ENCODE data around the gene COL11A2.
A peak's percentile ranks its signal among the peaks of the same experiment; 100 is the strongest.

Gene COL11A2

GRCh38 chr6:33208091-33208967, 16.1 kb upstream of the COL11A2 start, which contains the start of gene RING1:
Gene RING1 (plus strand): TSS chr6:33208500. CDS start chr6:33208823, 323 bp downstream.
- H3K9me3 ChIP-seq (ENCODE audit: insufficient read depth, low read length, severe bottlenecking), result no peaks in the 10 kb centered on the region
- peaks cover 17% of the 10 kb centered on the region for H3K79me2 ChIP-seq (ENCODE audit: insufficient read depth, low read length)
- peaks cover 12% of the 10 kb centered on the region for H3K27me3 ChIP-seq (ENCODE audit: insufficient read depth, low read length, poor library complexity)
- H3K4me3 ChIP-seq (ENCODE audit: low read depth in 1 of 2, low read length in 2 of 2), result peak within 1 kb of the TSS; percentile 76
- peak within 1 kb of the TSS; percentile 94 for H3K9ac ChIP-seq (ENCODE audit: low read depth, low read length)
- H3K27ac ChIP-seq (ENCODE audit: low read length), result peak within 1 kb of the TSS; percentile 81
- TF ChIP-seq EZH2 (IDR thresholded peaks at IDR 0.05; ENCODE audit: borderline replicate concordance, low read depth, low read length, severe bottlenecking), result no peak
- TF ChIP-seq, protein P1, sequence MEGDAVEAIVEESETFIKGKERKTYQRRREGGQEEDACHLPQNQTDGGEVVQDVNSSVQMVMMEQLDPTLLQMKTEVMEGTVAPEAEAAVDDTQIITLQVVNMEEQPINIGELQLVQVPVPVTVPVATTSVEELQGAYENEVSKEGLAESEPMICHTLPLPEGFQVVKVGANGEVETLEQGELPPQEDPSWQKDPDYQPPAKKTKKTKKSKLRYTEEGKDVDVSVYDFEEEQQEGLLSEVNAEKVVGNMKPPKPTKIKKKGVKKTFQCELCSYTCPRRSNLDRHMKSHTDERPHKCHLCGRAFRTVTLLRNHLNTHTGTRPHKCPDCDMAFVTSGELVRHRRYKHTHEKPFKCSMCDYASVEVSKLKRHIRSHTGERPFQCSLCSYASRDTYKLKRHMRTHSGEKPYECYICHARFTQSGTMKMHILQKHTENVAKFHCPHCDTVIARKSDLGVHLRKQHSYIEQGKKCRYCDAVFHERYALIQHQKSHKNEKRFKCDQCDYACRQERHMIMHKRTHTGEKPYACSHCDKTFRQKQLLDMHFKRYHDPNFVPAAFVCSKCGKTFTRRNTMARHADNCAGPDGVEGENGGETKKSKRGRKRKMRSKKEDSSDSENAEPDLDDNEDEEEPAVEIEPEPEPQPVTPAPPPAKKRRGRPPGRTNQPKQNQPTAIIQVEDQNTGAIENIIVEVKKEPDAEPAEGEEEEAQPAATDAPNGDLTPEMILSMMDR (IDR thresholded peaks at IDR 0.05; ENCODE audit: borderline replicate concordance, extremely low read depth, low read length, poor library complexity, severe bottlenecking), result no peak
- H4K20me1 ChIP-seq (ENCODE audit: insufficient read depth, low read length), result peaks cover 7% of the 10 kb centered on the region
- ATAC-seq (ENCODE audit: insufficient read depth, low read depth), result peak; percentile 63
- DNase-seq, result peak; percentile 85
- peak within 1 kb of the TSS; percentile 88 for H2AFZ ChIP-seq (ENCODE audit: low read depth, low read length)
- H3K36me3 ChIP-seq (ENCODE audit: insufficient read depth, low read length), result peaks cover 21% of the 10 kb centered on the region
- H3K4me1 ChIP-seq (ENCODE audit: insufficient read depth, low read length), result peaks cover 49% of the 10 kb centered on the region
- peak within 1 kb of the TSS; percentile 88 for H3K4me2 ChIP-seq (ENCODE audit: insufficient read depth, low read length)

- Histone ChIP-seq H3K4me3 (ENCODE audit: low read depth in 1 of 2, low read length in 2 of 2) (peak overlapping the region; percentile 76), H3K36me3 (ENCODE audit: insufficient read depth, low read length) (peaks cover 28% of the 10 kb centered on the region), H3K27ac (ENCODE audit: low read length) (peak overlapping the region; percentile 81), H3K4me1 (ENCODE audit: insufficient read depth, low read length) (peaks cover 49% of the 10 kb centered on the region), H3K27me3 (ENCODE audit: insufficient read depth, low read length, poor library complexity) (peaks cover 5% of the 10 kb centered on the region), H4K20me1 (ENCODE audit: insufficient read depth, low read length) (peaks cover 7% of the 10 kb centered on the region), H2AFZ (ENCODE audit: low read depth, low read length) (peak overlapping the region; percentile 88), H3K4me2 (ENCODE audit: insufficient read depth, low read length) (peak overlapping the region; percentile 88), H3K9me3 (ENCODE audit: insufficient read depth, low read length, severe bottlenecking) (no peaks in the 10 kb centered on the region), H3K9ac (ENCODE audit: low read depth, low read length) (peak overlapping the region; percentile 94), H3K79me2 (ENCODE audit: insufficient read depth, low read length) (peaks cover 18% of the 10 kb centered on the region)
- ATAC-seq (ENCODE audit: insufficient read depth, low read depth) (no peak), DNase-seq (no peak)
- no peak for TF ChIP-seq EZH2 (IDR thresholded peaks at IDR 0.05; ENCODE audit: borderline replicate concordance, low read depth, low read length, severe bottlenecking)
- TF ChIP-seq, protein P1 (IDR thresholded peaks at IDR 0.05; ENCODE audit: borderline replicate concordance, extremely low read depth, low read length, poor library complexity, severe bottlenecking), result no peak
Measured at GRCh38 chr6:33207552-33208090, 15.4 kb upstream of the COL11A2 start.

GRCh38 chr6:33206864-33207551, 14.7 kb upstream of the COL11A2 start:
- peaks cover 55% of the 10 kb centered on the region for H3K4me1 ChIP-seq (ENCODE audit: insufficient read depth, low read length)
- H3K36me3 ChIP-seq (ENCODE audit: insufficient read depth, low read length), result peaks cover 34% of the 10 kb centered on the region
- DNase-seq (no peak), ATAC-seq (ENCODE audit: insufficient read depth, low read depth) (no peak)
- no peaks in the 10 kb centered on the region for H3K9me3 ChIP-seq (ENCODE audit: insufficient read depth, low read length, severe bottlenecking)
- H3K4me3 ChIP-seq (ENCODE audit: low read depth in 1 of 2, low read length in 2 of 2), result peak overlapping the region in 1 of 2 experiments; percentile 76; a peak in 2 of 4 replicates
- H4K20me1 ChIP-seq (ENCODE audit: insufficient read depth, low read length), result peaks cover 4% of the 10 kb centered on the region
- H3K27me3 ChIP-seq (ENCODE audit: insufficient read depth, low read length, poor library complexity), result no peaks in the 10 kb centered on the region
- peak overlapping the region; percentile 94 for H3K9ac ChIP-seq (ENCODE audit: low read depth, low read length)
- no peak overlapping the region for H2AFZ ChIP-seq (ENCODE audit: low read depth, low read length)
- peaks cover 24% of the 10 kb centered on the region for H3K79me2 ChIP-seq (ENCODE audit: insufficient read depth, low read length)
- TF ChIP-seq, protein P1 (IDR thresholded peaks at IDR 0.05; ENCODE audit: borderline replicate concordance, extremely low read depth, low read length, poor library complexity, severe bottlenecking), result no peak
- TF ChIP-seq EZH2 (IDR thresholded peaks at IDR 0.05; ENCODE audit: borderline replicate concordance, low read depth, low read length, severe bottlenecking), result no peak
- no peak overlapping the region for H3K27ac ChIP-seq (ENCODE audit: low read length)
- H3K4me2 ChIP-seq (ENCODE audit: insufficient read depth, low read length), result peak overlapping the region; percentile 88

Data from DND-41 (cell line).